Adrenal gland (tissue), 12 donors: Measurements from ENCODE around the gene PIK3C2G. TPM values are rescaled to one million over a fixed set of nuclear protein-coding genes. Genes with fewer than 3 reads are reported as not detected.

Experiments
- DNase-seq, 7 donors: peaks; one replicate each; pipeline ENCODE4 v3.0.0-alpha.2; 2019 to 2020
- H3K27ac ChIP-seq, 5 donors: fragments of 200-600 bp; sonication (generic) in 4 of 5; 1 replicate in 3 of 5; 2 replicates in 2 of 5; pipeline versions ENCODE4 v1.5.1 to v1.8.0; 2016 to 2020; ENCODE audit warnings: mild to moderate bottlenecking in 1 of 5
- H3K27me3 ChIP-seq: fragments of 200-600 bp; 2 replicates; pipeline ENCODE4 v1.8.0; 2021
- H3K36me3 ChIP-seq, 2 donors: fragments of 200-600 bp; replicated peaks in 1 of 2; 1 replicate in 1 of 2; 2 replicates in 1 of 2; pipeline versions ENCODE4 v1.5.1 to v1.8.0; 2018 to 2022
- H3K4me1 ChIP-seq, 2 donors: fragments of 200-600 bp; replicated peaks in 1 of 2; 1 replicate in 1 of 2; 2 replicates in 1 of 2; pipeline versions ENCODE4 v1.5.1 to v1.8.0; 2018 to 2021
- H3K4me3 ChIP-seq, 4 donors: fragments of 200-600 bp; sonication (generic) in 3 of 4; one replicate each; pipeline ENCODE4 v1.5.1; 2016 to 2018
- H3K9me3 ChIP-seq, 3 donors: fragments of 200-600 bp; sonication (generic) in 1 of 3; replicated peaks in 1 of 3; 1 replicate in 2 of 3; 2 replicates in 1 of 3; pipeline versions ENCODE4 v1.5.1 to v1.8.0; 2016 to 2021
- CTCF ChIP-seq, 6 experiments: fragments of 450-650 bp in 4 of 6; fragments of 200-600 bp in 2 of 6; sonication (generic) in 1 of 6; IDR thresholded peaks; 1 replicate in 5 of 6; 2 replicates in 1 of 6; pipeline versions ENCODE4 v1.5.1 to v1.8.0; 2016 to 2021; ENCODE audit warnings: antibody characterized with exemption in 6 of 6, mild to moderate bottlenecking in 2 of 6, moderate library complexity in 1 of 6
- POLR2A ChIP-seq, 2 donors: fragments of 450-650 bp; IDR thresholded peaks; one replicate each; pipeline ENCODE4 v1.6.1; 2017; ENCODE audit warnings: antibody characterized with exemption in 2 of 2, mild to moderate bottlenecking in 2 of 2, moderate library complexity in 1 of 2
- WGBS, 4 donors: extraction: QIAGEN DNeasy Blood & Tissue Kit in 2 of 4; methylation state at CpG; one replicate each; pipeline versions ENCODE4 v1.1.5 to v1.1.7; 2013 to 2017; 5-methylcytosine and 5-hydroxymethylcytosine counted together
- intact Hi-C, 2 donors: fragments of 100-400 bp; cut with DNase I; formaldehyde crosslinking; loops; one replicate each; pipeline versions ENCODE4 v1.14.1 to v1.15.0; 2022 to 2023
- polyA plus RNA-seq, 3 donors: library from polyadenylated mRNA; stranded (reverse); fragments of 200-250 nt in 2 of 3; fragments of 350-450 nt in 1 of 3; fragmentation: Illumina TruSeq in 1 of 3; extraction: RNeasy Lipid Tissue Mini Kit (QIAGEN cat#74804) in 1 of 3; gene quantifications; one replicate each; pipeline ENCODE4 v1.2.3, GENCODE V29; 2013 to 2014
- total RNA-seq, 9 donors: library from RNA; depleted of rRNA in 4 of 9; stranded (reverse); fragments of >200 nt in 4 of 9; fragments of 120-200 nt in 1 of 9; fragmentation: NEBNext Ultra II Directional in 1 of 9; extraction: Animal tissue kit (Norgen Biotek cat#: 25700) in 1 of 9; gene quantifications; one replicate each; pipeline versions ENCODE4 v1.1.0 to v1.2.4, GENCODE V29; 2013 to 2023
- donor health status: healthy with polysubstance abuse.
- donor health status: Bipolar disorder and iron deficiency.
- donor health status: DM: yes; HTN: yes; CAD: no.
- donor health status: DM: no; HTN: no; CAD: no.
- donor health status: DM: no; HTN: no; CAD: no.
- donor health status: DM: yes; HTN: yes; CAD: no.

The PIK3C2G gene
- total and polyA plus RNA-seq, 12 donors: 0.11 to 1.3 (median 0.54) TPM

- TF ChIP-seq CTCF (IDR thresholded peaks at IDR 0.05): no peak
- no peak for TF ChIP-seq POLR2A (IDR thresholded peaks at IDR 0.05)
- Histone ChIP-seq H3K4me1 (peaks cover 5 to 9% of the 10 kb centered on the region in 2 donors), H3K4me3 (peak overlapping the region in 3 of 4 donors; percentile 11 to 54 (median 39)), H3K36me3 (no peaks in the 10 kb centered on the region), H3K9me3 (no peaks in the 10 kb centered on the region), H3K27me3 (no peaks in the 10 kb centered on the region), H3K27ac (peak overlapping the region in 4 of 5 donors; percentile 43 to 70 (median 66))
- WGBS, 4 donors: 34 to 39% (median 34%) methylated on average over 6 of the region's 6 CpGs
- peak in 3 of 7 donors; percentile 20 to 30 (median 21) for DNase-seq
- intact Hi-C loops: no loop called here
Observed at GRCh38 chr12:18296201-18296908, 35.0 kb downstream of the PIK3C2G start.

- Histone ChIP-seq H3K36me3 (no peaks in the 10 kb centered on the region), H3K4me3 (peak overlapping the region in 3 of 4 donors; percentile 11 to 54 (median 39)), H3K9me3 (no peaks in the 10 kb centered on the region), H3K4me1 (peaks cover 5 to 9% of the 10 kb centered on the region in 2 donors), H3K27ac (peak overlapping the region in 4 of 5 donors; percentile 43 to 70 (median 66)), H3K27me3 (no peaks in the 10 kb centered on the region)
- intact Hi-C loops: no loop called here
- TF ChIP-seq CTCF (IDR thresholded peaks at IDR 0.05) (no peak), POLR2A (IDR thresholded peaks at IDR 0.05) (no peak)
- no peak for DNase-seq
- 33 to 41% (median 37%) methylated on average over 3 of the region's 3 CpGs for WGBS, 4 donors
Observed at GRCh38 chr12:18296909-18297280, 35.6 kb downstream of the PIK3C2G start.

GRCh38 chr12:18297902-18298301 lies 36.6 kb downstream of the PIK3C2G start:
- WGBS, 4 donors: 94 to 97% (median 96%) methylated on average over 1 of the region's 1 CpG
- TF ChIP-seq CTCF (IDR thresholded peaks at IDR 0.05): no peak
- TF ChIP-seq POLR2A (IDR thresholded peaks at IDR 0.05): no peak
- intact Hi-C loops: no loop called here

GRCh38 chr12:18302809-18303430 lies 41.6 kb downstream of the PIK3C2G start:
- Histone ChIP-seq H3K36me3 (no peaks in the 10 kb centered on the region), H3K4me1 (no peaks in the 10 kb centered on the region), H3K9me3 (no peaks in the 10 kb centered on the region), H3K27ac (no peak overlapping the region), H3K27me3 (no peaks in the 10 kb centered on the region), H3K4me3 (no peak overlapping the region)
- DNase-seq: no peak
- no peak for TF ChIP-seq CTCF (IDR thresholded peaks at IDR 0.05)
- TF ChIP-seq POLR2A (IDR thresholded peaks at IDR 0.05): no peak
- intact Hi-C loops: no loop called here
- 74 to 93% (median 92%) methylated on average over 5 of the region's 5 CpGs for WGBS, 4 donors

More at GRCh38 chr12:18297902-18298301, 36.6 kb downstream of the PIK3C2G start:
- no peaks in the 10 kb centered on the region for H3K9me3 ChIP-seq
- H3K27me3 ChIP-seq: no peaks in the 10 kb centered on the region
- no peaks in the 10 kb centered on the region for H3K36me3 ChIP-seq
- H3K4me1 ChIP-seq: peaks cover 5 to 9% of the 10 kb centered on the region in 2 donors
- no peak overlapping the region for H3K4me3 ChIP-seq
- H3K27ac ChIP-seq: no peak overlapping the region
- no peak for DNase-seq
